A673 (cell line): Measurements from ENCODE around the gene CCDC87. TPM values are rescaled to one million over a fixed set of nuclear protein-coding genes. Genes with fewer than 3 reads are reported as not detected.
A peak's percentile ranks its signal among the peaks of the same experiment; 100 is the strongest.

Source experiments
- BruUV-seq: library from RNA; stranded (reverse); fragments of 400-500 nt; replicated peaks from 2 replicates; lab custom pipeline; 2021; lab: Mats Ljungman, UMichigan
- CTCF ChIA-PET: fragments of 300-600 bp; sonication (Branson Sonifier 250); formaldehyde crosslinking; loops from one replicate; lab custom pipeline; 2022; ENCODE audit warnings: antibody characterized with exemption; lab: Charles Lee
- POLR2A ChIA-PET: fragments of 300-600 bp; sonication (Branson Sonifier 250); formaldehyde crosslinking; loops from one replicate; lab custom pipeline; 2022; ENCODE audit warnings: antibody characterized with exemption; ENCODE audit not compliant: low non-redundant PET; lab: Charles Lee
- DNase-seq: peaks from one replicate; pipeline ENCODE4 v3.0.0-alpha.2; 2015; ENCODE audit warnings: low spot score
- H3K27ac ChIP-seq: fragments of 200-600 bp; sonication (generic); 2 replicates; pipeline ENCODE4 v1.5.1; 2016; ENCODE audit warnings: mixed run types, low read depth, mild to moderate bottlenecking, mixed read lengths, antibody characterized with exemption, low read length; ENCODE audit not compliant: poor library complexity, severe bottlenecking
- H3K27me3 ChIP-seq: fragments of 200-600 bp; sonication (generic); replicated peaks from 2 replicates; pipeline ENCODE4 v1.6.1; 2017; ENCODE audit warnings: mixed run types, low read depth, mild to moderate bottlenecking, mixed read lengths, antibody characterized with exemption, low read length; ENCODE audit not compliant: insufficient read depth, poor library complexity
- H3K36me3 ChIP-seq: fragments of 200-600 bp; sonication (generic); 2 replicates; pipeline ENCODE4 v1.6.1; 2016; ENCODE audit warnings: mixed run types, mild to moderate bottlenecking, mixed read lengths, antibody characterized with exemption, low read length; ENCODE audit not compliant: insufficient read depth, poor library complexity, severe bottlenecking
- H3K4me1 ChIP-seq: fragments of 200-600 bp; sonication (generic); 2 replicates; pipeline ENCODE4 v1.6.1; 2017; ENCODE audit warnings: mixed run types, mild to moderate bottlenecking, mixed read lengths, antibody characterized with exemption, low read length; ENCODE audit not compliant: insufficient read depth, poor library complexity, severe bottlenecking
- H3K4me3 ChIP-seq: fragments of 200-600 bp; sonication (generic); 2 replicates; pipeline ENCODE4 v1.5.1; 2016; ENCODE audit warnings: low read depth, mixed run types, mild to moderate bottlenecking, mixed read lengths, low read length; ENCODE audit not compliant: poor library complexity, severe bottlenecking
- H3K9me3 ChIP-seq: fragments of 200-600 bp; sonication (generic); 2 replicates; pipeline ENCODE4 v1.6.1; 2016; ENCODE audit warnings: mixed run types, low read depth, mild to moderate bottlenecking, mixed read lengths, antibody characterized with exemption, low read length; ENCODE audit not compliant: poor library complexity, severe bottlenecking
- CTCF ChIP-seq: fragments of 300-800, 200-600 bp; sonication (generic); conservative IDR thresholded peaks from 2 replicates; pipeline ENCODE4 v1.5.1; 2017; ENCODE audit warnings: low read depth, mild to moderate bottlenecking, antibody characterized with exemption, low read length, moderate library complexity, mixed read lengths
- EZH2 ChIP-seq: fragments of 200-600 bp; sonication (generic); IDR thresholded peaks from 2 replicates; pipeline ENCODE4 v1.6.1; 2017; ENCODE audit warnings: borderline replicate concordance, low read depth, mild to moderate bottlenecking, mixed read lengths, antibody characterized with exemption, low read length; ENCODE audit not compliant: poor library complexity, severe bottlenecking
- intact Hi-C: fragments of 100-400 bp; cut with micrococcal nuclease; formaldehyde crosslinking; loops from one replicate; pipeline ENCODE4 v1.10.0; 2022; ENCODE audit not compliant: unreplicated experiment
- total RNA-seq: library from RNA; stranded (reverse); gene quantifications from 2 replicates; pipeline ENCODE4 v1.2.3, GENCODE V29; 2021

CCDC87 gene
- total RNA-seq, 1 experiment from 2014 or later, result 0.90 TPM

- H3K27me3 ChIP-seq, result no peaks in the 10 kb centered on the region
- CTCF ChIA-PET, result interaction anchor here (0.7 kb wide), 1 partner anchor 173 kb away, joined by 3 read pairs; the partner anchor contains the start of gene PELI3
- POLR2A ChIA-PET, result interaction anchor here (0.6 to 0.7 kb wide), 3 partner anchors 47 to 218 kb away, joined by 3 to 7 read pairs (median 3); no protein-coding TSS in a partner anchor
- peaks cover 60% of the 10 kb centered on the region for H3K36me3 ChIP-seq
- intact Hi-C loops, result loop anchor here (2.0 kb wide), 1 partner anchor 22 kb away; the partner anchor contains the start of gene RBM14
- no peaks in the 10 kb centered on the region for H3K9me3 ChIP-seq
- peaks cover 44% of the 10 kb centered on the region for H3K4me1 ChIP-seq
- TF ChIP-seq CTCF (no peak), EZH2 (no peak)
- TSS peak; percentile 49 for BruUV-seq
- peak; percentile 57 for DNase-seq
- H3K27ac ChIP-seq, result peak overlapping the region; percentile 95
- H3K4me3 ChIP-seq, result peak overlapping the region; percentile 67
These were observed 46.4 kb upstream of the CCDC87 start for GRCh38 chr11:66639066-66639813.

- Histone ChIP-seq H3K4me1 (peaks cover 44% of the 10 kb centered on the region), H3K27me3 (no peaks in the 10 kb centered on the region), H3K27ac (peak within 1 kb of the TSS; percentile 95), H3K4me3 (peak within 1 kb of the TSS; percentile 67), H3K9me3 (no peaks in the 10 kb centered on the region), H3K36me3 (peaks cover 57% of the 10 kb centered on the region)
- CTCF ChIA-PET, result interaction anchor here (0.6 to 0.7 kb wide), 3 partner anchors 25 to 801 kb away, joined by 3 to 4 read pairs (median 3); partner anchors contain the start of gene PELI3
- TF ChIP-seq CTCF (no peak), EZH2 (no peak)
- POLR2A ChIA-PET, result interaction anchor here (0.6 to 1.7 kb wide), 7 partner anchors 10 to 217 kb away, joined by 3 to 7 read pairs (median 4); partner anchors contain the start of gene RBM4B
- intact Hi-C loops, result loop anchor here (2.0 kb wide), 1 partner anchor 22 kb away; the partner anchor contains the start of gene RBM14
- DNase-seq, result peak; percentile 100
- no TSS peak for BruUV-seq
These were observed 45.6 kb upstream of the CCDC87 start, which contains the start of gene RBM4 for GRCh38 chr11:66638177-66639065. RBM4 (plus strand) TSS chr11:66638703; CDS start chr11:66639712, 1,009 bp downstream.

GRCh38 chr11:66637557-66638176, 44.8 kb upstream of the CCDC87 start:
- ChIA-PET CTCF (no interaction called here), POLR2A (interaction anchor here (0.6 to 1.7 kb wide), 3 partner anchors 9 to 40 kb away, joined by 4 to 6 read pairs (median 5); partner anchors contain the start of gene RBM4B)
- TSS peak; percentile 96 for BruUV-seq
- no peak for TF ChIP-seq CTCF
- peaks cover 57% of the 10 kb centered on the region for H3K36me3 ChIP-seq
- H3K4me1 ChIP-seq, result peaks cover 36% of the 10 kb centered on the region
- intact Hi-C loops, result loop anchor here (2.0 kb wide), 1 partner anchor 21 kb away; the partner anchor contains the start of gene RBM14
- H3K4me3 ChIP-seq, result peak overlapping the region; percentile 67
- peak overlapping the region; percentile 78 for H3K27ac ChIP-seq
- no peak for DNase-seq
- no peaks in the 10 kb centered on the region for H3K9me3 ChIP-seq
- H3K27me3 ChIP-seq, result no peaks in the 10 kb centered on the region
